Measurements from ENCODE around the gene SH3BP4.

The SH3BP4 gene

GRCh38 chr2:235087832-235088495 lies 136.1 kb downstream of the SH3BP4 start:
- no peak for DNase-seq (ENCODE audit: low spot score)

- DNase-seq (ENCODE audit: low spot score), result no peak
These were observed 136.7 kb downstream of the SH3BP4 start for GRCh38 chr2:235088496-235088921.

- DNase-seq (ENCODE audit: low spot score), result no peak
These were observed 139.6 kb downstream of the SH3BP4 start for GRCh38 chr2:235091421-235091820.

- no peak for DNase-seq (ENCODE audit: low spot score)
These were observed 140.2 kb downstream of the SH3BP4 start for GRCh38 chr2:235091983-235092382.

GRCh38 chr2:235092433-235093223 lies 140.8 kb downstream of the SH3BP4 start:
- no peak for DNase-seq (ENCODE audit: low spot score)

- DNase-seq (ENCODE audit: low spot score), result no peak
These were observed 142.6 kb downstream of the SH3BP4 start for GRCh38 chr2:235094457-235094856.

GRCh38 chr2:235095569-235095968 lies 143.8 kb downstream of the SH3BP4 start:
- no peak for DNase-seq (ENCODE audit: low spot score)

- no peak for DNase-seq (ENCODE audit: low spot score)
These were observed 144.6 kb downstream of the SH3BP4 start for GRCh38 chr2:235096447-235096846.

GRCh38 chr2:235097196-235097595 lies 145.4 kb downstream of the SH3BP4 start:
- DNase-seq (ENCODE audit: low spot score), result no peak

- no peak for DNase-seq (ENCODE audit: low spot score)
These were observed 146.5 kb downstream of the SH3BP4 start for GRCh38 chr2:235098269-235098668.

- DNase-seq (ENCODE audit: low spot score), result peak; percentile 36
These were observed 147.1 kb downstream of the SH3BP4 start for GRCh38 chr2:235098736-235099494.

- DNase-seq (ENCODE audit: low spot score), result no peak
These were observed 151.1 kb downstream of the SH3BP4 start for GRCh38 chr2:235102896-235103295.
